GM13976 (cell line): Measurements from ENCODE around the gene RNF44.

Experiments
- DNase-seq: peaks from one replicate; pipeline ENCODE4 v3.0.0; 2012; ENCODE audit warnings: low spot score
- in situ Hi-C: fragments of 300-500 bp; cut with MboI; formaldehyde crosslinking; loops from one replicate; pipeline ENCODE4 v1.12.0; 2022; ENCODE audit warnings: low sequenced_read_pairs, mixed read lengths, inconsistent platforms; ENCODE audit not compliant: unreplicated experiment
- TF ChIP-seq, protein P1 (sequence below): IDR thresholded peaks from 2 replicates; pipeline ENCODE4 v1.5.1; 2012; ENCODE audit warnings: borderline replicate concordance, mild to moderate bottlenecking; ENCODE audit not compliant: insufficient read depth; ENCODE audit errors: extremely low read depth, missing control alignments, control extremely low read depth

RNF44 gene

GRCh38 chr5:176485176-176485575, 52.0 kb downstream of the RNF44 start:
- DNase-seq = no peak
- in situ Hi-C loops = no loop called here
- TF ChIP-seq, protein P1, sequence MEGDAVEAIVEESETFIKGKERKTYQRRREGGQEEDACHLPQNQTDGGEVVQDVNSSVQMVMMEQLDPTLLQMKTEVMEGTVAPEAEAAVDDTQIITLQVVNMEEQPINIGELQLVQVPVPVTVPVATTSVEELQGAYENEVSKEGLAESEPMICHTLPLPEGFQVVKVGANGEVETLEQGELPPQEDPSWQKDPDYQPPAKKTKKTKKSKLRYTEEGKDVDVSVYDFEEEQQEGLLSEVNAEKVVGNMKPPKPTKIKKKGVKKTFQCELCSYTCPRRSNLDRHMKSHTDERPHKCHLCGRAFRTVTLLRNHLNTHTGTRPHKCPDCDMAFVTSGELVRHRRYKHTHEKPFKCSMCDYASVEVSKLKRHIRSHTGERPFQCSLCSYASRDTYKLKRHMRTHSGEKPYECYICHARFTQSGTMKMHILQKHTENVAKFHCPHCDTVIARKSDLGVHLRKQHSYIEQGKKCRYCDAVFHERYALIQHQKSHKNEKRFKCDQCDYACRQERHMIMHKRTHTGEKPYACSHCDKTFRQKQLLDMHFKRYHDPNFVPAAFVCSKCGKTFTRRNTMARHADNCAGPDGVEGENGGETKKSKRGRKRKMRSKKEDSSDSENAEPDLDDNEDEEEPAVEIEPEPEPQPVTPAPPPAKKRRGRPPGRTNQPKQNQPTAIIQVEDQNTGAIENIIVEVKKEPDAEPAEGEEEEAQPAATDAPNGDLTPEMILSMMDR = no peak

DNA sequence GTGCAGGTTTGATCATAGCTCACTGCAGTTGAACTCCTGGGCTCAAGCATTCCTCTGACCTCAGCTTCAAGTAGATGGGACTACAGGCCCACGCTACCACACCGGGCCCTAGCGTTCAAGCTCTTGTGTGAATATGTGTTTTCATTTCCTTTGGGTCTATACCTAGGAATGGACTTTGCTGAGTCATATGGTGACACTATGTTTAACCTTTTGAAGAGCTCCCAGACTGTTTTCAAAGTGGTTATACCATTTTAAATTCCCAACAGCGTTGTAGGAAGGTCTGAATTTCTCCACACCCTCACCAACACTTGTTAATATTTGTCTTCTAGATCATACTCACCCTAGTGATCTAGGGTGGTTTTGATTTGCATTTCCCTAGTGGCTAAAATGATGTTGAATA, 55.5 kb downstream of the RNF44 start:
- TF ChIP-seq, protein P1 = no peak
- DNase-seq = no peak
- in situ Hi-C loops = no loop called here
